Activated T-cell treated with anti-CD3 and anti-CD28 coated beads, Interleukin-2, amount 50 U/mL, for 1 hour (primary cell): ENCODE data around the gene DGKA.

Experiments
- DNase-seq: peaks from one replicate; pipeline ENCODE4 v3.0.0-alpha.2; 2020

DGKA gene

DNA sequence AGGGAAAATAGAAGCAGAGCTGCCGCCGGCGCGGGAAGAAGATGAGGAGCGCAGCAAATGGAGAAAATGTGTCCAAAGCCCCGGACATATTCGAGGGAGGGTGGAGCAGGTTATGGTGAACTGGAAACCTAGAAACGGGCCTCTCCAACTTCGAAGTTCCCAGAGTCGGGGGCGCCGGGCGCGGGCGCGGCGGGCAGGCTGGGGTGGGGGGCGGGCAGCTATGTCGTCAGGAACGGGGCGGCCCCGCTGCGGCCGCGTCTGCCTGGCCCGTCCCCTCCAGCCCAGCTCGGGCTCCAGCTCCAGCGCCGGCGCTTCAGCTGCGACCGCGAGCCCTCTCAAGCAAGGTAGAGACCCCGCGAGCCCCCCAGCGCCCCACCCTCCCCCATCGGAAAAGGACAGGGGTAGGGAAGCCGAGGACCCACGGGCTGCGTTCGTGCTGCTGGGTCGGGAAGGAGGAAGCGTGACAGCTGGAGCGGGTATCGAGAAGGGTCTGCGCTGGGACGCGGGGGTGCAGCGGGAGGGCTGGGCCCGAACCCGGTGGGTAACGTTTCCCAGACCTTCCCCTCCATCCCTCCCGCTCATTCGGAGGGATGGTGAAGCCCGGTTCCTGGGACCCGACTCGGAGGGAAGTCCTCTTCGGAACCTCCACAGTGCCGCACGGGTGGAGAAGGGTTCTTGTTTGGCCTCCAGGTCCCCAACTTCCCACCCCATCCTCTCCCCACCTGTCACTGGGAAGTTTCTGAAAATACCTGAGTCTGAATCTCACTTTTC, 1.0 kb downstream of the DGKA start:
- peak; percentile 49 for DNase-seq

DNA sequence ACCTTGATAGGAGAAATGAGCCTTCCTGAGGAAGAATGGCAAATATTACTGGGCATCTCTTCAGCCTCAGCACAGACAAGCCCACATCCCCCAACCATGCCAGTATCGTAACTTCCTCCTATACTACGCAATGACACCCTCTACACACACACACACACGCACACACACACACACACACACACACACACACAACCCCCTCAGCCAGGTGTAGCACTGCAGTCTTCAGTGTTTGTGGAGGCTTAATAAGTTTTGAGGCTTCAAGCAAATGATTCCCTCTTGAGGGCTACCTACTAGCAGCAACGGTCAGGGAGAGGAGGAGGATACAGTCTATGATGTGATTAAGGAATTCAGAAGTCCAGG, 1.6 kb downstream of the DGKA start:
- peak; percentile 45 for DNase-seq

- DNase-seq, result no peak
Observed at GRCh38 chr12:55933169-55933798, 2.3 kb downstream of the DGKA start.

DNA sequence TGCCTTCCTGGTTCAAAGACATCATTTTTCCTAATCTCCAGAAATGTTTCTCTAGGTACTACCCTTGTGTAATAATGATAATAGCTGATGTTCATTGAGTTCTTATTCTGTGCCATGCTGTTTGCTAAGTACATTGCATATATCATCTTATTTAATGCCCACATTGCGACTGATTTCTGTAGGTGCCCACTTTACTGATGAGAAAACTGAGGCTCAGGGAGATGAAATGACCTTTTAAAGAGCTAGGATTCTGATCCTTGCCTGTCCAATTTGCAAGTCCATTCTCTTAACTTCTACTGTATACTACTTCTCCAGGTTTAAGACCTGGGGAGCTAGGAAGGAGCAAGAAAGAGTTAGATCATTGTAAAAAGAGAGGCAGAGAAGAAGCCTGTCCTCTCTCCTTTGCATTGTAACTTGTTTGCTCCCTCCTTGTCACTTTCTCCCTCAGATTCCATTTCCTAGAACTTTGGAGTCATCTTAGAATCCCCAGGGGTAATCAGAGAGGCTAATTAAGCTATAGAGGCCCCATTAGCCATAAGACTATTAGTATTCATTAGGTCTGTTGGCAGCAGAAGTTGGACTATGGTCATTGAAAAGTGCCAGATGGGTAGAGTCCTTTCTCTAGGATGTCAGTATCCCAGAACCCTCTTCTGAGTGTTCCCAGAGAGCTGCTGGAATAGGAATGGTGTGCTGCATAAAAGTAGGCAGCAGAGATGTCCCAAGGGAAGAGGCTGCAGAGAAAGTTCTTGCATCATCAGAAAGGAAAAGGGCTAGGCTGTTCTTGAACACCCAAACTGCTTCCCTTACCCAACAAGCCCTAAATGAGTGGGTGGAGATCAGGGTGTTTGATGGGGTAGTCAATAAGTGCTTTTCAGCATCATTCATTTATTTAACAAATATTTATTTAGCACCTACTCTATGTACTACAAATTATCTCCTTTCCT, 3.1 kb downstream of the DGKA start:
- no peak for DNase-seq

GRCh38 chr12:55934773-55935172, 3.8 kb downstream of the DGKA start:
- DNase-seq, result no peak

- peak; percentile 52 for DNase-seq
Observed at GRCh38 chr12:55935738-55936151, 4.8 kb downstream of the DGKA start.

GRCh38 chr12:55937981-55938380, 7.0 kb downstream of the DGKA start:
- no peak for DNase-seq

DNA sequence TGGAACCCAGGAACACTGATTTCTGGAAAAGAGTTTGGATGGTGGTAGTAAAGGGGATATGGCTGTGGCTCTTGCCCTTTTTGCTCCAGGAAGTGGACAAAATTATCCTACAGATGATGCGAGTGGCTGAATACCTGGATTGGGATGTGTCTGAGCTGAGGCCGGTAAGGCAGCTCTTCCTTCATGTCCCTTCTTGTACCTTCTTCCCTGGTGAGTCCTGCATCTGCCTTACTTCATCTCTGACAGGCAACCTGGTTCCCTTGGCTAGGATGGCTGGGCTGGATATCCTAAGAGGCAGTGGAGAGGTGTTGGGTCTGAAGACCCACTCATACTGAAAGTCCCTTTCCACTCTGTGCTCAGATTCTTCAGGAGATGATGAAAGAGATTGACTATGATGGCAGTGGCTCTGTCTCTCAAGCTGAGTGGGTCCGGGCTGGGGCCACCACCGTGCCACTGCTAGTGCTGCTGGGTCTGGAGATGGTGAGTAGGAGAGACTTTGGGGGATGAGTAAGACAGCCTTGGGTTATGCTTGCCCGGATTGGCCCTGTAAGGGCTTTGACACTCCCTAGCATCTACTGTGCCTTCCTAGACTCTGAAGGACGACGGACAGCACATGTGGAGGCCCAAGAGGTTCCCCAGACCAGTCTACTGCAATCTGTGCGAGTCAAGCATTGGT, 8.0 kb downstream of the DGKA start:
- DNase-seq, result no peak

- peak; percentile 80 for DNase-seq
Observed at GRCh38 chr12:55940065-55940732, 9.2 kb downstream of the DGKA start.

- no peak for DNase-seq
Observed at GRCh38 chr12:55942055-55942454, 11.1 kb downstream of the DGKA start.

DNA sequence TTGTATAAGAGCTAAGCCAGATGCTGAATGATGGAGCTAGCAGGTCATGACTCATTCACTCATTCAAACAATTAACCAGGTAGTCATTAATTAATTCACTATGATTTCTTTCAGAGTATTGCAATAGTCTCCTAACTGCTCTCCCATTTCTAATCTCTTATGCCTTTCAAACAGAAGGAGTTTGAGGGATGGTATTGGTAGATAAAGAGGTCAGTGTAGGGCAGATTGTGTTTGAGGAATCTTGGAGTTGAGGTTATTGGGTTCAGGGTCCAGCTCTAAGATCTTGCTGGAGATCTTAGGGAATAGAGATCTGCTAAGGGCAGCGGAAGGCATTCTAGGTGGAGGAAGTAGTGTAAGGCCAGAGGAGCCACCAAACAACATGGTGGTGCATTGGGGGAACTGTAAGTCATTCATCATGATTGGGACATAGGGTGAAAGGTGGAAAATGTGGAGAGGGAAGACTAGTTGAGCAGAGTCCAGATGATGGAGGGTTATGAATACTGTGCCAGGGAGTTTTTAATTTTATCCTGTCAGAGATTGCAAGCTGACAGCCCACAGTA, 11.7 kb downstream of the DGKA start:
- DNase-seq, result no peak

DNA sequence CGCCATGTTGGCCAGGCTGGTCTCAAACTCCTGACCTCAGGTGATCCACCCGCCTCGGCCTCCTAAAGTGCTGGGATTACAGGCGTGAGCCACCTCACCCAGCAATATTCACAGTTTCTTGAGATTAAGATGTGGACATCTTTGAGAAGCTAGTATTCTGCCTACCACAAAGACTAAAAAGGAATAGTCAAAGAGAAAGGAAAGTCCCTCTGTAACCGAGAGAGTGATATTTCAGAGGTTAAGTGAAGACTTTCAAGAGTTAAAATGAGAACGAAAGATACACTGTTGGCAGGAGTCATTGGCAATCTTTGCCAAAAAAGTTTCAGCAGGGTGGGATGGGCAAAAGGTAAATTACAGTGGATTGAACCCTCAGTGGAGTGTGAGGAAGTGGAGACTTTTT, 15.6 kb downstream of the DGKA start:
- no peak for DNase-seq

GRCh38 chr12:55955344-55955743, 24.4 kb downstream of the DGKA start:
- no peak for DNase-seq

- DNase-seq, result peak; percentile 59
Observed at GRCh38 chr12:55955800-55956508, 25.0 kb downstream of the DGKA start.

- no peak for DNase-seq
Observed at GRCh38 chr12:55957106-55957859, 26.3 kb downstream of the DGKA start.

DNA sequence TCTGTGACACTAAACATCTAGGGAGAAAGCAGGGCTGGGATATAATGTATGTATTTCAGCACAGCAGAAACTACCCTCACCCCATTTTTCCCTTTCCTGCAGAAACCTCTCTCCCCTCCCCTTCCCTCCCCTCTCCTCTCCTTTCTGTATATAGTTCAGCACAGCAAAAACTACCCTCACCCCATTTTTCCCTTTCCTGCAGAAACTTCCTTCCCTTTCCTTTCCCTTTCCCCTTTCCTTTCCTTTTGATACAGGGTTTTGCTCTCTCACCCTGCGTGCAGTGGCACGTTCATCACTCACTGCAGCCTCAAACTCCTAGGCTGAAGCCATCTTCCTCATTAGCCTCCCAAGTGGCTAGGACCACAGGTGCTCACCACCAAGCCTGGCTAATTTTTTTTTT, 32.8 kb downstream of the DGKA start:
- DNase-seq, result no peak

DNA sequence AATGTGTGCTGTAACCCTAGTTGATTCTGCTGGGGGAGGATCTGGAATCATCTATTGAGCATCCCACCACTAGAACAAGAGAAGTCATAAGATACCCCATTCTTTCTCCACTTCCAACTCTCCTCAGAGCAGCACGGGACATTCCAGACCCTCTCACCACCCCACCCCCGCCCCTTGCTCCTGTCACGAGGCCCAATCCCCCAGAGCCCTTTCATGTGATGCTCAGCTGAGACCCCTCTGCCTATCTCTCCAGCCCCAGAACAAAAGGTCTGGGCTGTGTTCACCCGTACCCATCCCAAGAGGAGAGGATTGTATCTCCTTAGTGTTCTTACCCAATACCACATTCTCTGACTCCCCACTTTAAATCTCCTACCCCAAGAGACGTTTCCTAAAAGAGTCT, 34.3 kb downstream of the DGKA start:
- no peak for DNase-seq

DNA sequence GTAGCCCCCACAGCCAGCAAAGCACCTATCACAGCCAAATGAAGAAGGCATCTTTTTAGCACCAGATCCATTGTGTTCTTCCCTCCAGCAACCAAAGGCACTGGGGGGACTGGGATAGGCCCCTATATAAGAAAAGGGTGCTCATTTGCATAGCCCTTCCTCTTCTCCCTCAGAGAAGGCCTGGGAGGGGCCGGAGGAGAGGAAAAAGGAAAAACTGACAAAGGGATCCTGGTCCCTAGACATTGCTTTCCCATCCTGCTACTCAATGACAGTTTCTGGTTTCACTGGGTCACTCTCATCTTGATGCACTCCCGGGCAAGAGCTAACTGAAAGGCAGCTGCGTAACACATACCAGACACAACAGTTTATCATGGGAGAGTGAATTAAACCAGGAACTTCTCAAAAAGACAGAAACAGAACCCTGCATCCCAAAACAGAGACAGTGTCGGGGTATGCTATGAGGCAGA, 35.0 kb downstream of the DGKA start, which contains the start of gene PMEL:
TSS of gene PMEL (minus strand) at position 102 of the 467 bp plus-strand sequence. CDS start at position 71, 31 bp downstream.
- DNase-seq, result no peak

- DNase-seq, result peak; percentile 90
Observed at GRCh38 chr12:55966408-55967281, 35.7 kb downstream of the DGKA start, which contains the start of gene CDK2. Gene CDK2, plus strand, starts transcription at chr12:55966830. Its CDS starts 179 bp downstream, at chr12:55967009.
